Body of pancreas (tissue), 4 donors: ENCODE data around the gene FERMT1.

Source experiments
- POLR2A ChIP-seq, 3 donors: fragments of 450-650 bp; IDR thresholded peaks; one replicate each; pipeline ENCODE4 v1.6.1; 2016; ENCODE audit warnings: antibody characterized with exemption in 3 of 3, mild to moderate bottlenecking in 2 of 3
- TF ChIP-seq, protein P1 (sequence below), 7 experiments: fragments of 450-650 bp in 4 of 7; fragments of 200-600 bp in 3 of 7; sonication (generic) in 3 of 7; IDR thresholded peaks; one replicate each; pipeline ENCODE4 v1.5.1; 2016 to 2019; ENCODE audit warnings: antibody characterized with exemption in 7 of 7

DNA sequence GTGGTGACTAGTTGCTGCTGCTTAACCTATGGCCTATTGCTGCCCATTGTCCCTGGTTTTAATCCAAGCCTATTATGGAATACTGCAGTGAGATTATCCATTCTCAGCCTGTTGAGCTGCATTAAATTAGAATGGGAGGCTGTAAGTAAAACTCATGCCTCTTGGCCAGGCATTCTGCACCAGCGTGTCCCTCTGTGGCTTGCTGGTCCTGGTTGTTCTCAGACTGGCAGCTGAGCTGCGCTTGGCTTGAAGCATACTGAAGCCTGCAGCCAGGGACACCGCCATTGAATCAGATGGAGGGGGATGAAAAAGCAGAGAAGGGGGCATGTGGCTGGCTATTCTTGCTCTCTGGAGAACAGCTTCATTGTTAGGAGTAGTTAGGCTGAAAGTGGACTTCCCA is 84.6 kb downstream of the FERMT1 start:
- TF ChIP-seq, protein P1, sequence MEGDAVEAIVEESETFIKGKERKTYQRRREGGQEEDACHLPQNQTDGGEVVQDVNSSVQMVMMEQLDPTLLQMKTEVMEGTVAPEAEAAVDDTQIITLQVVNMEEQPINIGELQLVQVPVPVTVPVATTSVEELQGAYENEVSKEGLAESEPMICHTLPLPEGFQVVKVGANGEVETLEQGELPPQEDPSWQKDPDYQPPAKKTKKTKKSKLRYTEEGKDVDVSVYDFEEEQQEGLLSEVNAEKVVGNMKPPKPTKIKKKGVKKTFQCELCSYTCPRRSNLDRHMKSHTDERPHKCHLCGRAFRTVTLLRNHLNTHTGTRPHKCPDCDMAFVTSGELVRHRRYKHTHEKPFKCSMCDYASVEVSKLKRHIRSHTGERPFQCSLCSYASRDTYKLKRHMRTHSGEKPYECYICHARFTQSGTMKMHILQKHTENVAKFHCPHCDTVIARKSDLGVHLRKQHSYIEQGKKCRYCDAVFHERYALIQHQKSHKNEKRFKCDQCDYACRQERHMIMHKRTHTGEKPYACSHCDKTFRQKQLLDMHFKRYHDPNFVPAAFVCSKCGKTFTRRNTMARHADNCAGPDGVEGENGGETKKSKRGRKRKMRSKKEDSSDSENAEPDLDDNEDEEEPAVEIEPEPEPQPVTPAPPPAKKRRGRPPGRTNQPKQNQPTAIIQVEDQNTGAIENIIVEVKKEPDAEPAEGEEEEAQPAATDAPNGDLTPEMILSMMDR (IDR thresholded peaks at IDR 0.05) = no peak
- TF ChIP-seq POLR2A (IDR thresholded peaks at IDR 0.05) = no peak
